ENCODE results near the gene ADD2. TPM values are rescaled to one million over a fixed set of nuclear protein-coding genes. Genes with fewer than 3 reads are reported as not detected.

Gene ADD2
- total and polyA plus RNA-seq, 2 experiments from 2014 or later = 34.6 to 223 TPM

DNA sequence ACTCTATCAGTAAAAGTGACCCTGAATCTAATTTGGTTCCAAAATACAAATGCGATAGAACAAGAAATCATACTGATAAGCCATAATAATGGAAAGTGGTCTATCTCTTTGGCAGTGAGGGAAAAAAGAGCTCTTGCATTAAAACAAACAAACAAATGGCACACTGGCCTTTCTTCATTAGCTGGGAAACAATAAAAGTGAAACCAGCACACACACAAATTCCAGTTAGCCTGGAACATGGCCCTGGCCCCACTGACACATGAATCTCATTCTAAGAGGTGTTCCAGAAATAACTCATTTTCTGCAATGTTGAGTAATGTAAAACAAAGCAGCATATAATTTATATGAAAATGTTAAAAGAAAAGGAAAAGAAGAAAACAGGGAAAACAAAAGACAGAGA lies 135.0 kb downstream of the ADD2 start:
- Mint-ChIP-seq H3K4me1 (peaks cover 11% of the 10 kb centered on the region), H3K36me3 (ENCODE audit: low read depth) (peaks cover 12% of the 10 kb centered on the region; the same call in 2 of the 3 replicates), H3K27me3 (ENCODE audit: insufficient read depth, low read depth, poor library complexity) (peaks cover 2% of the 10 kb centered on the region), H3K4me3 (no peak overlapping the region), H3K9me3 (peaks cover 33% of the 10 kb centered on the region), H3K27ac (no peak overlapping the region)
- TF ChIP-seq JUNB (IDR thresholded peaks at IDR 0.05; ENCODE audit: unreplicated experiment) (no peak), STAT1 (IDR thresholded peaks at IDR 0.05; ENCODE audit: unreplicated experiment) (no peak), POLR2AphosphoS5 (IDR thresholded peaks at IDR 0.05; ENCODE audit: low read depth) (no peak), ZNF331 (CRISPR knock-in tag; IDR thresholded peaks at IDR 0.05; ENCODE audit: low read depth) (no peak), CREB1 (CRISPR knock-in tag; IDR thresholded peaks at IDR 0.05; ENCODE audit: low read depth) (no peak), EZH2 (IDR thresholded peaks at IDR 0.05; ENCODE audit: low read depth, unreplicated experiment) (no peak), NANOG (IDR thresholded peaks at IDR 0.05; ENCODE audit: borderline replicate concordance) (no peak), ZNF114 (CRISPR knock-in tag; IDR thresholded peaks at IDR 0.05) (no peak)
- TF ChIP-seq, protein P1, sequence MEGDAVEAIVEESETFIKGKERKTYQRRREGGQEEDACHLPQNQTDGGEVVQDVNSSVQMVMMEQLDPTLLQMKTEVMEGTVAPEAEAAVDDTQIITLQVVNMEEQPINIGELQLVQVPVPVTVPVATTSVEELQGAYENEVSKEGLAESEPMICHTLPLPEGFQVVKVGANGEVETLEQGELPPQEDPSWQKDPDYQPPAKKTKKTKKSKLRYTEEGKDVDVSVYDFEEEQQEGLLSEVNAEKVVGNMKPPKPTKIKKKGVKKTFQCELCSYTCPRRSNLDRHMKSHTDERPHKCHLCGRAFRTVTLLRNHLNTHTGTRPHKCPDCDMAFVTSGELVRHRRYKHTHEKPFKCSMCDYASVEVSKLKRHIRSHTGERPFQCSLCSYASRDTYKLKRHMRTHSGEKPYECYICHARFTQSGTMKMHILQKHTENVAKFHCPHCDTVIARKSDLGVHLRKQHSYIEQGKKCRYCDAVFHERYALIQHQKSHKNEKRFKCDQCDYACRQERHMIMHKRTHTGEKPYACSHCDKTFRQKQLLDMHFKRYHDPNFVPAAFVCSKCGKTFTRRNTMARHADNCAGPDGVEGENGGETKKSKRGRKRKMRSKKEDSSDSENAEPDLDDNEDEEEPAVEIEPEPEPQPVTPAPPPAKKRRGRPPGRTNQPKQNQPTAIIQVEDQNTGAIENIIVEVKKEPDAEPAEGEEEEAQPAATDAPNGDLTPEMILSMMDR (conservative IDR thresholded peaks at IDR 0.05; ENCODE audit: low read depth in 2 of 2) = no peak
- TF ChIP-seq, protein P2, sequence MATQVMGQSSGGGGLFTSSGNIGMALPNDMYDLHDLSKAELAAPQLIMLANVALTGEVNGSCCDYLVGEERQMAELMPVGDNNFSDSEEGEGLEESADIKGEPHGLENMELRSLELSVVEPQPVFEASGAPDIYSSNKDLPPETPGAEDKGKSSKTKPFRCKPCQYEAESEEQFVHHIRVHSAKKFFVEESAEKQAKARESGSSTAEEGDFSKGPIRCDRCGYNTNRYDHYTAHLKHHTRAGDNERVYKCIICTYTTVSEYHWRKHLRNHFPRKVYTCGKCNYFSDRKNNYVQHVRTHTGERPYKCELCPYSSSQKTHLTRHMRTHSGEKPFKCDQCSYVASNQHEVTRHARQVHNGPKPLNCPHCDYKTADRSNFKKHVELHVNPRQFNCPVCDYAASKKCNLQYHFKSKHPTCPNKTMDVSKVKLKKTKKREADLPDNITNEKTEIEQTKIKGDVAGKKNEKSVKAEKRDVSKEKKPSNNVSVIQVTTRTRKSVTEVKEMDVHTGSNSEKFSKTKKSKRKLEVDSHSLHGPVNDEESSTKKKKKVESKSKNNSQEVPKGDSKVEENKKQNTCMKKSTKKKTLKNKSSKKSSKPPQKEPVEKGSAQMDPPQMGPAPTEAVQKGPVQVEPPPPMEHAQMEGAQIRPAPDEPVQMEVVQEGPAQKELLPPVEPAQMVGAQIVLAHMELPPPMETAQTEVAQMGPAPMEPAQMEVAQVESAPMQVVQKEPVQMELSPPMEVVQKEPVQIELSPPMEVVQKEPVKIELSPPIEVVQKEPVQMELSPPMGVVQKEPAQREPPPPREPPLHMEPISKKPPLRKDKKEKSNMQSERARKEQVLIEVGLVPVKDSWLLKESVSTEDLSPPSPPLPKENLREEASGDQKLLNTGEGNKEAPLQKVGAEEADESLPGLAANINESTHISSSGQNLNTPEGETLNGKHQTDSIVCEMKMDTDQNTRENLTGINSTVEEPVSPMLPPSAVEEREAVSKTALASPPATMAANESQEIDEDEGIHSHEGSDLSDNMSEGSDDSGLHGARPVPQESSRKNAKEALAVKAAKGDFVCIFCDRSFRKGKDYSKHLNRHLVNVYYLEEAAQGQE (IDR thresholded peaks at IDR 0.05; ENCODE audit: unreplicated experiment) = no peak
- TF ChIP-seq, protein P3, sequence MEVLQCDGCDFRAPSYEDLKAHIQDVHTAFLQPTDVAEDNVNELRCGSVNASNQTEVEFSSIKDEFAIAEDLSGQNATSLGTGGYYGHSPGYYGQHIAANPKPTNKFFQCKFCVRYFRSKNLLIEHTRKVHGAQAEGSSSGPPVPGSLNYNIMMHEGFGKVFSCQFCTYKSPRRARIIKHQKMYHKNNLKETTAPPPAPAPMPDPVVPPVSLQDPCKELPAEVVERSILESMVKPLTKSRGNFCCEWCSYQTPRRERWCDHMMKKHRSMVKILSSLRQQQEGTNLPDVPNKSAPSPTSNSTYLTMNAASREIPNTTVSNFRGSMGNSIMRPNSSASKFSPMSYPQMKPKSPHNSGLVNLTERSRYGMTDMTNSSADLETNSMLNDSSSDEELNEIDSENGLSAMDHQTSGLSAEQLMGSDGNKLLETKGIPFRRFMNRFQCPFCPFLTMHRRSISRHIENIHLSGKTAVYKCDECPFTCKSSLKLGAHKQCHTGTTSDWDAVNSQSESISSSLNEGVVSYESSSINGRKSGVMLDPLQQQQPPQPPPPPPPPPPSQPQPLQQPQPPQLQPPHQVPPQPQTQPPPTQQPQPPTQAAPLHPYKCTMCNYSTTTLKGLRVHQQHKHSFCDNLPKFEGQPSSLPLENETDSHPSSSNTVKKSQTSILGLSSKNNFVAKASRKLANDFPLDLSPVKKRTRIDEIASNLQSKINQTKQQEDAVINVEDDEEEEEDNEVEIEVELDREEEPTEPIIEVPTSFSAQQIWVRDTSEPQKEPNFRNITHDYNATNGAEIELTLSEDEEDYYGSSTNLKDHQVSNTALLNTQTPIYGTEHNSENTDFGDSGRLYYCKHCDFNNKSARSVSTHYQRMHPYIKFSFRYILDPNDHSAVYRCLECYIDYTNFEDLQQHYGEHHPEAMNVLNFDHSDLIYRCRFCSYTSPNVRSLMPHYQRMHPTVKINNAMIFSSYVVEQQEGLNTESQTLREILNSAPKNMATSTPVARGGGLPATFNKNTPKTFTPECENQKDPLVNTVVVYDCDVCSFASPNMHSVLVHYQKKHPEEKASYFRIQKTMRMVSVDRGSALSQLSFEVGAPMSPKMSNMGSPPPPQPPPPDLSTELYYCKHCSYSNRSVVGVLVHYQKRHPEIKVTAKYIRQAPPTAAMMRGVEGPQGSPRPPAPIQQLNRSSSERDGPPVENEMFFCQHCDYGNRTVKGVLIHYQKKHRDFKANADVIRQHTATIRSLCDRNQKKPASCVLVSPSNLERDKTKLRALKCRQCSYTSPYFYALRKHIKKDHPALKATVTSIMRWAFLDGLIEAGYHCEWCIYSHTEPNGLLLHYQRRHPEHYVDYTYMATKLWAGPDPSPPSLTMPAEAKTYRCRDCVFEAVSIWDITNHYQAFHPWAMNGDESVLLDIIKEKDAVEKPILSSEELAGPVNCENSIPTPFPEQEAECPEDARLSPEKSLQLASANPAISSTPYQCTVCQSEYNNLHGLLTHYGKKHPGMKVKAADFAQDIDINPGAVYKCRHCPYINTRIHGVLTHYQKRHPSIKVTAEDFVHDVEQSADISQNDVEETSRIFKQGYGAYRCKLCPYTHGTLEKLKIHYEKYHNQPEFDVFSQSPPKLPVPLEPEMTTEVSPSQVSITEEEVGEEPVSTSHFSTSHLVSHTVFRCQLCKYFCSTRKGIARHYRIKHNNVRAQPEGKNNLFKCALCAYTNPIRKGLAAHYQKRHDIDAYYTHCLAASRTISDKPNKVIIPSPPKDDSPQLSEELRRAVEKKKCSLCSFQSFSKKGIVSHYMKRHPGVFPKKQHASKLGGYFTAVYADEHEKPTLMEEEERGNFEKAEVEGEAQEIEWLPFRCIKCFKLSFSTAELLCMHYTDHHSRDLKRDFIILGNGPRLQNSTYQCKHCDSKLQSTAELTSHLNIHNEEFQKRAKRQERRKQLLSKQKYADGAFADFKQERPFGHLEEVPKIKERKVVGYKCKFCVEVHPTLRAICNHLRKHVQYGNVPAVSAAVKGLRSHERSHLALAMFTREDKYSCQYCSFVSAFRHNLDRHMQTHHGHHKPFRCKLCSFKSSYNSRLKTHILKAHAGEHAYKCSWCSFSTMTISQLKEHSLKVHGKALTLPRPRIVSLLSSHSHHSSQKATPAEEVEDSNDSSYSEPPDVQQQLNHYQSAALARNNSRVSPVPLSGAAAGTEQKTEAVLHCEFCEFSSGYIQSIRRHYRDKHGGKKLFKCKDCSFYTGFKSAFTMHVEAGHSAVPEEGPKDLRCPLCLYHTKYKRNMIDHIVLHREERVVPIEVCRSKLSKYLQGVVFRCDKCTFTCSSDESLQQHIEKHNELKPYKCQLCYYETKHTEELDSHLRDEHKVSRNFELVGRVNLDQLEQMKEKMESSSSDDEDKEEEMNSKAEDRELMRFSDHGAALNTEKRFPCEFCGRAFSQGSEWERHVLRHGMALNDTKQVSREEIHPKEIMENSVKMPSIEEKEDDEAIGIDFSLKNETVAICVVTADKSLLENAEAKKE (CRISPR knock-in tag; IDR thresholded peaks at IDR 0.05) = no peak
- TF ChIP-seq, protein P4, sequence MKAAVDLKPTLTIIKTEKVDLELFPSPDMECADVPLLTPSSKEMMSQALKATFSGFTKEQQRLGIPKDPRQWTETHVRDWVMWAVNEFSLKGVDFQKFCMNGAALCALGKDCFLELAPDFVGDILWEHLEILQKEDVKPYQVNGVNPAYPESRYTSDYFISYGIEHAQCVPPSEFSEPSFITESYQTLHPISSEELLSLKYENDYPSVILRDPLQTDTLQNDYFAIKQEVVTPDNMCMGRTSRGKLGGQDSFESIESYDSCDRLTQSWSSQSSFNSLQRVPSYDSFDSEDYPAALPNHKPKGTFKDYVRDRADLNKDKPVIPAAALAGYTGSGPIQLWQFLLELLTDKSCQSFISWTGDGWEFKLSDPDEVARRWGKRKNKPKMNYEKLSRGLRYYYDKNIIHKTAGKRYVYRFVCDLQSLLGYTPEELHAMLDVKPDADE (IDR thresholded peaks at IDR 0.05) = no peak
- no peak for DNase-seq (ENCODE audit: low spot score)
- H3K4me1 ChIP-seq (ENCODE audit: insufficient read depth) = peaks cover 13% of the 10 kb centered on the region
- H4K20me1 ChIP-seq (replicated peaks; ENCODE audit: insufficient read depth) = no peaks in the 10 kb centered on the region
- no peak overlapping the region for H3K4me3 ChIP-seq
- H3K27me3 ChIP-seq (ENCODE audit: insufficient read depth) = no peaks in the 10 kb centered on the region
- ATAC-seq = no peak
- no peak overlapping the region for H3K27ac ChIP-seq (ENCODE audit: low read depth)
- H3K4me2 ChIP-seq = no peak overlapping the region
- H3K36me3 ChIP-seq (ENCODE audit: insufficient read depth) = no peaks in the 10 kb centered on the region
- H3K79me2 ChIP-seq (replicated peaks; ENCODE audit: insufficient read depth) = no peaks in the 10 kb centered on the region
- peaks cover 3% of the 10 kb centered on the region; the same call in 1 of the 2 replicates for H3K9me2 ChIP-seq (ENCODE audit: insufficient read depth)
- H2AFZ ChIP-seq = no peak overlapping the region
- H3F3A ChIP-seq (replicated peaks; ENCODE audit: low read depth) = no peaks in the 10 kb centered on the region

Measured in GM23338 (cell line).